ENCODE measurements around the gene NIN.

The NIN gene, protein sequence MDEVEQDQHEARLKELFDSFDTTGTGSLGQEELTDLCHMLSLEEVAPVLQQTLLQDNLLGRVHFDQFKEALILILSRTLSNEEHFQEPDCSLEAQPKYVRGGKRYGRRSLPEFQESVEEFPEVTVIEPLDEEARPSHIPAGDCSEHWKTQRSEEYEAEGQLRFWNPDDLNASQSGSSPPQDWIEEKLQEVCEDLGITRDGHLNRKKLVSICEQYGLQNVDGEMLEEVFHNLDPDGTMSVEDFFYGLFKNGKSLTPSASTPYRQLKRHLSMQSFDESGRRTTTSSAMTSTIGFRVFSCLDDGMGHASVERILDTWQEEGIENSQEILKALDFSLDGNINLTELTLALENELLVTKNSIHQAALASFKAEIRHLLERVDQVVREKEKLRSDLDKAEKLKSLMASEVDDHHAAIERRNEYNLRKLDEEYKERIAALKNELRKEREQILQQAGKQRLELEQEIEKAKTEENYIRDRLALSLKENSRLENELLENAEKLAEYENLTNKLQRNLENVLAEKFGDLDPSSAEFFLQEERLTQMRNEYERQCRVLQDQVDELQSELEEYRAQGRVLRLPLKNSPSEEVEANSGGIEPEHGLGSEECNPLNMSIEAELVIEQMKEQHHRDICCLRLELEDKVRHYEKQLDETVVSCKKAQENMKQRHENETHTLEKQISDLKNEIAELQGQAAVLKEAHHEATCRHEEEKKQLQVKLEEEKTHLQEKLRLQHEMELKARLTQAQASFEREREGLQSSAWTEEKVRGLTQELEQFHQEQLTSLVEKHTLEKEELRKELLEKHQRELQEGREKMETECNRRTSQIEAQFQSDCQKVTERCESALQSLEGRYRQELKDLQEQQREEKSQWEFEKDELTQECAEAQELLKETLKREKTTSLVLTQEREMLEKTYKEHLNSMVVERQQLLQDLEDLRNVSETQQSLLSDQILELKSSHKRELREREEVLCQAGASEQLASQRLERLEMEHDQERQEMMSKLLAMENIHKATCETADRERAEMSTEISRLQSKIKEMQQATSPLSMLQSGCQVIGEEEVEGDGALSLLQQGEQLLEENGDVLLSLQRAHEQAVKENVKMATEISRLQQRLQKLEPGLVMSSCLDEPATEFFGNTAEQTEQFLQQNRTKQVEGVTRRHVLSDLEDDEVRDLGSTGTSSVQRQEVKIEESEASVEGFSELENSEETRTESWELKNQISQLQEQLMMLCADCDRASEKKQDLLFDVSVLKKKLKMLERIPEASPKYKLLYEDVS (N-terminal part only)

DNA sequence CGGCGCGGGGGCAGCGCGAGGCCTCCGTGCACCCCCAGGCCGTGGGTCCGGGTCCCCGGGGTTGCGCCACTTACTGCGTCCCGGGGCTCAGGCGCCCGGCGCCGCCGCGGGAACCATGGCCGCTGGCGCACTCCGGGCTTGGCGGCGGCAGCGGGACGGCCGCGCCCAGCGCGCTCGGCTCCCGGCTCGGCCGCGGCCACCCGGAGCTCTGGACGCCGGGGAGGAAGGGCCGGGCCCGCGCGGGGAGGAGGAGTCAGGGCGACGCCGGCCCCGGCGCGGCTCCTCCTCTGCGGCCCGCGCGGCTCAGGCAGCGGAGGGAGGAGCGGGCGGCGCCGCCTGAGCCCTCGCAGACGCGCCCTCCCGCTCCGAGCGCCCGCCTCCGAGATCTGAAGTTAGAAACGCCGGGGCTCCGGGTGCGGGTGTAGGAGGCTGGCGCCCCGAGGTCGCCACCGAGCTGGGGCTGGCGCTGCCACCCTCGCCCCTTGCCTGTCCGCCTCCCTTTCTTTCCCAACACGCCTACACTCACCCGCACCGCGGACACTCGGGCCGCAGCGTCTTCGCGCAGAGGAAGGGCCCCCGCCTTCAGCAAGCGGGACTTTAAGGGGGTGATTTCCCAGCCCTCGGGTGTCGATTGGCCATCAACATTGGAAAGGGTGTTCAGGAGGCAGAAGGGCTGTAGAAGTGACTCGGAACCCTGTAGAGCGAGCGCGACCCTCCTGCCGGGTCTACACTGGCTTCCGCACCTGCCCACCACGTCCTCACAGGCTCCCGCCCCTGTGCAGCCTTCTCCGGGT lies at the start of gene NIN:
Gene NIN (minus strand): TSS at position 231 of the 794 bp plus-strand sequence. CDS start 9,106 bp downstream, outside the sequence.
- peaks cover 41% of the 10 kb centered on the region for H3K4me1 Mint-ChIP-seq (ENCODE audit: low read depth)
- H3K4me3 Mint-ChIP-seq, result peak within 1 kb of the TSS; percentile 95
- H3K27ac Mint-ChIP-seq, result peak within 1 kb of the TSS; percentile 96

DNA sequence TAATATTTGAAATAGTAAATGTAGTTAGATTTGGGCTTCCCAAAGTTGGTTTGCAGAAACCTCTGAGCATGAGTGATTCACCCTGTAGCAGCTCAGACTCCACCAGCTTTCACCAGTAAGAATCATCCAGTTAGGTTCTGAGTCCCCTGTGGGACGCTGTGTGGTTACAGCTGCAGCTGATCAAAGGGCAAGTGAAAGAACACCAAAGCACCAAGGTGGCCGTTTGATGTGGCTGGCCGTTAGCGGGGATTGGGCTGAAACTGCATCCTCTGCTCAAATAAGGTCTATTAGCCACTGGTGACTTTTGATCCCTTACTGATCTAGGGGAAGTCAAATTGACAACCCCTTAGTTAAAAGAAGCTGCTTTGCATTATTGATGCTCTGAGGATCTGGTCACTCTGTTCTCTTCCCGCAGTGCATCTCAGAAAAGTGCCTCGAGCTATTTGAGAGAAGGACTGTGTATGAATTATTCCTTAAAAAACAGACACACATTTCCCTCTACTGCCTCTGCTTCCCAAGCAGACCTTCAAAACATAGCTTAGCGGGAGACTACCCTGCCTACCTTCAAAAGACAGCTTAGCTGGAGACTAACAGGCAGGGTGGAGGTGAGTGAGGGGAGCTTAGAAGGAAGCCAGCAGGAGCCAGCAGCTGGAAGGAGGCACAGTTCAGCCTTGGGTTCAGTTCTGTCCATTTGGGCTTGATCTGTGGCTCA lies 44.6 kb upstream of the NIN start:
- no peaks in the 10 kb centered on the region for H3K9me3 Mint-ChIP-seq
- peaks cover 88% of the 10 kb centered on the region for H3K27me3 Mint-ChIP-seq (ENCODE audit: low read depth)
- no peaks in the 10 kb centered on the region for H3K36me3 Mint-ChIP-seq (ENCODE audit: low read depth)
- H3K27ac Mint-ChIP-seq, result no peak overlapping the region
- peaks cover 16% of the 10 kb centered on the region for H3K4me1 Mint-ChIP-seq (ENCODE audit: low read depth)
- H3K4me3 Mint-ChIP-seq, result no peak overlapping the region

More for the DNA sequence above, at the start of gene NIN:
- H3K27me3 Mint-ChIP-seq (ENCODE audit: low read depth), result peaks cover 22% of the 10 kb centered on the region
- peaks cover 17% of the 10 kb centered on the region for H3K36me3 Mint-ChIP-seq (ENCODE audit: low read depth)
- H3K9me3 Mint-ChIP-seq, result no peaks in the 10 kb centered on the region

DNA sequence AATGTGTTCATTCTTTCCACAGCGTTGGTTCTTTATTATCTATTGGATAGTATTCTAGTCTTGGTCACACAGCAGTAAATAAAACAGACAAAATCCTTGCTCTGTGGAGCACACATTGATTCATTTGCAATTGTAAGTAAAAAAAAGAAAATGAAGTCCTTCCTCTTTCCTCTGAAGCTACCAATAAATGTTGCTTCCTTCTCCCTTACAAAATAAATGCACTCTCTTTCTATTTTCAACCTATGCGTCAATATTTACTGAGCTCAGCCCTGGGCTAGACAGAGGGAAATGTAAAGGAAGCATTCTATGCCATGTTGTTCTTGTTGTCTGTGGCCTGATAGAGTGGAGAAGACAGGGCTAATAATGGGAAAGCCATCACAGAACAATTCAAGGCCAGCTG lies 43.8 kb upstream of the NIN start:
- peaks cover 16% of the 10 kb centered on the region for H3K4me1 Mint-ChIP-seq (ENCODE audit: low read depth)
- H3K4me3 Mint-ChIP-seq, result peak overlapping the region; percentile 5
- no peaks in the 10 kb centered on the region for H3K36me3 Mint-ChIP-seq (ENCODE audit: low read depth)
- H3K27ac Mint-ChIP-seq, result no peak overlapping the region
- no peaks in the 10 kb centered on the region for H3K9me3 Mint-ChIP-seq
- H3K27me3 Mint-ChIP-seq (ENCODE audit: low read depth), result peaks cover 88% of the 10 kb centered on the region

DNA sequence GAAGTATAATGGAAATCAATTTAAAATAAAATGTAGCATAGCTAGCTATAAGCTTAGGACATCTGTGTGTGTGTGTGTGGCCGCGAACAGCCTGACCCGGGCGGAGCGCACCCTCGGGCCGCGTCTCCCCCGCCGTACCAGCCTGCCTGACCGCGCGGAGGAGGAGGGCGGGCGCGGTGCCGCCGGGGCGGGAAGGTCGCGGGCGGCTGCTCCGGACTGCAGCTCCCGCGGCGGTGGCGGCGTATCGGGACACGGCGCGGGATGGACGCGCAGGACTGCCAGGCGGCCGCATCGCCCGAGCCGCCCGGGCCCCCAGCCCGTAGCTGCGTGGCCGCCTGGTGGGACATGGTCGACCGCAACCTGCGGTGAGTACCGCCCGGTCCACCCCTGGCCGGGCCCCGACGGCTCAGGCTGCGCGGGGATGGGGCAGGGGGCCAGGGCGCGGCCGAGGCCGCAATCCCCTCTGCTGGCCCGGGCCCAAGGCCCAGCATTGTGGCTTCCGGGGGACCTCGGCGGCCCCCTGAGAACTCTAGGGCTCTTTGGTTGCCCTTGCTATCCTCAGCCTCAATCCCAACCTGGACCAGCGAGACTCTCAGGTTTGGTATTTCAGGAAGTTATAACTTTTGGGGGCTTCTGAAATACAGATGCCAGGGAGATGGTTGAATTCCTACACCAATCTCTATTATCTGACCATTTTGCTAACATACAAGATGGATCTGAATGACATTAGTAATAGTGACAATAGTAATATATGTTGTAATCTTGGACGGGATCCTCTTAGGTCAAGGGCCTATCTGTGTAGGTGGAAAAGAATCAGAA lies 41.2 kb upstream of the NIN start, which contains the start of gene ABHD12B:
Gene ABHD12B (plus strand): TSS at position 140 of the 819 bp plus-strand sequence. CDS start 122 bp downstream, at position 262.
- Mint-ChIP-seq H3K27ac (no peak within 1 kb of the TSS), H3K9me3 (no peaks in the 10 kb centered on the region), H3K4me3 (no peak within 1 kb of the TSS), H3K36me3 (ENCODE audit: low read depth) (no peaks in the 10 kb centered on the region), H3K4me1 (ENCODE audit: low read depth) (peaks cover 16% of the 10 kb centered on the region), H3K27me3 (ENCODE audit: low read depth) (peaks cover 88% of the 10 kb centered on the region)

DNA sequence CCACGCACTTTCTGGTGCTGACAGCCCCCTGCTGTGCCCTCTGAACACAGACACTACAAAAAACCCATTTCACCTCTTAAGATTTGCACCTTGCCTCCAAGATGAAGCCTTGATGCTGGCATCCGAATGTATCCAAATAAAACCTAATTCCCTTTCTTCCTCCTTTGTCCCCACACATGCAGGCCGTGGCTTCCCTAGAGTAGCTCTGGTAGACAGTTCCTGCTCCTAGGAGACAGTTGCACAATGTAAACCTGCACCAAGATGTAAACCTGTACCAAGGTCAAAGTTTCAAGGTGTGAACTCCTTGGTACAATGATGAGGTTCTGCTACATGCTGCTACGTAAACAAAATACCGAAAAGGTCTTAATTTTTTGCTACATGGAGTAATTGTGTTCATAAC lies 40.3 kb upstream of the NIN start:
- Mint-ChIP-seq H3K9me3 (no peaks in the 10 kb centered on the region), H3K4me3 (no peak overlapping the region), H3K27ac (no peak overlapping the region), H3K36me3 (ENCODE audit: low read depth) (no peaks in the 10 kb centered on the region), H3K27me3 (ENCODE audit: low read depth) (peaks cover 88% of the 10 kb centered on the region), H3K4me1 (ENCODE audit: low read depth) (peaks cover 16% of the 10 kb centered on the region)

DNA sequence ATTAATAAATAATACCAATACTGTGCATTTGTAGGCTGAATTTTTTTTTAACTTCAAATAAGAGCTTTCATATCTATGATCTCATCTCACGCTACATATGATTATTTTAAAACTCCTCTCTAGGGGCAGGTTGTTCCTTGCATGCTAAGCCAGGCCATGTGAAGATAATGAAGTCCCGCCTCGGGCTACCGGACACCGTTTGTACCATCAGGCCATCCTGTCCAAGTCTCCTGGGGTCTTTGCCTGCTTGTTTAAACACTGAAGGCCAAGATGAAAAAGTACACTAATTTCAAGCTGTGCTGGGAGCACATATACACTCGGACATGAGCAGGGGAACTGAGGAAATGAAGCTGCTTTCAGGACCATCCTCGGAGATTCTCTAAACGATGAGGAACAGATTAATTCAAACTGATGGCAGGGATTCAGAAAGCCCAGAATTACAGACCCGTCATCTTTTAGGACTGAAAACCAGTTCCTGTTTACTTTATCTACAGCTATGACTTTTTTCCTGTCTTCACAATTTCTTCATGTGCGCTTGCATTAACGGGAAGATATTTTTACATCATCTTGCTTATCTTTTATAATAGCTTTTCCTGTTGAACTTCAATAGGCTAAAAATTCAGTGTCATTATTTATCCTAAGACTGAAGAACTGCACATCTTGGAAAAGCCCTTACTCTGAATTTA lies 34.6 kb upstream of the NIN start:
- Mint-ChIP-seq H3K27me3 (ENCODE audit: low read depth) (peaks cover 71% of the 10 kb centered on the region), H3K9me3 (no peaks in the 10 kb centered on the region), H3K27ac (no peak overlapping the region)

DNA sequence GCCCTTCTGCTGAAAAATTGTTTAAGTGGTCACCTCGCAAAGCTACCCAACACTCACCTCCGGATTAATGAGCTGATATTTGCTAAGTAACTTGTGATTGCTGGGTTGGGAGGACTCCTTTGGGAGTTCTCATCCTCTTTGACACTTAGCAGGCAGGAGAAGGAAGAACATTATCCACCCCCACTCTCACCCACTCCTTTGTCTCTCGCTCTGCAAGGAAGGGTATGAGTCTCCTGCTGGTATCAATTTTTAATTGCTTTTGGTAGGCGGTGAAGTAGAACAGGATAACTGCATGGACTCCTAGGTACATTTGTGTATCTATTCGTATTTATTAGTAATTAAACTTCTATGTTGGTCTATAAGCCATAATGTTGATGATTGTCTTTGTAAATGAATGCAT lies 34.0 kb upstream of the NIN start:
- no peaks in the 10 kb centered on the region for H3K9me3 Mint-ChIP-seq
- no peak overlapping the region for H3K27ac Mint-ChIP-seq
- peaks cover 66% of the 10 kb centered on the region for H3K27me3 Mint-ChIP-seq (ENCODE audit: low read depth)
- H3K4me1 Mint-ChIP-seq (ENCODE audit: low read depth), result peaks cover 13% of the 10 kb centered on the region
- no peak overlapping the region for H3K4me3 Mint-ChIP-seq
- no peaks in the 10 kb centered on the region for H3K36me3 Mint-ChIP-seq (ENCODE audit: low read depth)

More for the DNA sequence above, 34.6 kb upstream of the NIN start:
- no peaks in the 10 kb centered on the region for H3K36me3 Mint-ChIP-seq (ENCODE audit: low read depth)
- H3K4me3 Mint-ChIP-seq, result no peak overlapping the region
- H3K4me1 Mint-ChIP-seq (ENCODE audit: low read depth), result peaks cover 8% of the 10 kb centered on the region

DNA sequence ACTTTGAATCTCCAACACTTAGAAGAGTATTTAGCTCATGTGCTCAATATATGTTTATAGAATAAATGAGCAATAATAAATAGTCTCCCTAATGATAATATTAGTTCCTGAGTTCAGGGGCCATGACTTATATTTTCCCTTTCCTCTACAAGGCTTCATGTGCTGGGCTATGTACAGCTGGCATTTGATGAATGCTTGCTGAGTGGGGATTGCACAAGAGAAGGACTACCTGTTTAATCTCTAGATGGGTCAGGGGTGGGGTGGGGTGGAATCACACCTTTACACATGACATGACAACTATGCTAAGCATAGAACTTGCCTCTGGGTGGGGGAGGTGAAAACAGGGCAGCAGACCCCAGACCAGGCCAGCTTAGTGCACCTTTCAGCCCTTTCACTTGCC lies 33.3 kb upstream of the NIN start:
- no peaks in the 10 kb centered on the region for H3K36me3 Mint-ChIP-seq (ENCODE audit: low read depth)
- H3K9me3 Mint-ChIP-seq, result no peaks in the 10 kb centered on the region
- no peak overlapping the region for H3K4me3 Mint-ChIP-seq
- H3K4me1 Mint-ChIP-seq (ENCODE audit: low read depth), result peaks cover 16% of the 10 kb centered on the region
- H3K27me3 Mint-ChIP-seq (ENCODE audit: low read depth), result peaks cover 58% of the 10 kb centered on the region
- no peak overlapping the region for H3K27ac Mint-ChIP-seq

DNA sequence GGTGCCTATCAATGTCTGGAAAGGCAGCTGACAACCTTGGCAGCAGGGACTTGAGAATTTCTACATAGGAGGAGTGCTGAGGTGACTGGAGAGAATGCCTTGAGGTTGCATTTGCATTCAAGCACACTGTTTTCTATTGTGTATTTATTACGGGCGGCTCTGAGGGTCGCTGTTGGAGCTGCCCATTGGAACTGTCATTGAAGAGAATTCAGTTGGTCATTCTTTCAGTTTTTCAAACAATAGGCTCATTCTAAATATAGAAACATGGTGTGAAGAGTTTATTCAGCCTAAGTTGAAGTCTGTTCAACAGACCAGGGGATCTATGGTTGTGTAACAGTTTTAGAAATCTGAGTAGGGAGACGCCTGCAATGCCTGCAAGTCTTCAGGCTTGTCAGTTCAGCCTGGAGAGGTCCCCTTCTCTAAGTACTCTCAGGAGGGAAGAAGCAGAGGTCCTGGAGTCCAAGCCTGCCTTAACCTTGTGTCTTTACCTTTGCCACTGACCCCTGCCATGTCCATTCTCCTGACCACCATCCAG lies 31.1 kb upstream of the NIN start:
- peaks cover 39% of the 10 kb centered on the region for H3K27me3 Mint-ChIP-seq (ENCODE audit: low read depth)
- no peak overlapping the region for H3K4me3 Mint-ChIP-seq
- H3K4me1 Mint-ChIP-seq (ENCODE audit: low read depth), result peaks cover 18% of the 10 kb centered on the region
- H3K27ac Mint-ChIP-seq, result no peak overlapping the region
- no peaks in the 10 kb centered on the region for H3K9me3 Mint-ChIP-seq
- no peaks in the 10 kb centered on the region for H3K36me3 Mint-ChIP-seq (ENCODE audit: low read depth)

DNA sequence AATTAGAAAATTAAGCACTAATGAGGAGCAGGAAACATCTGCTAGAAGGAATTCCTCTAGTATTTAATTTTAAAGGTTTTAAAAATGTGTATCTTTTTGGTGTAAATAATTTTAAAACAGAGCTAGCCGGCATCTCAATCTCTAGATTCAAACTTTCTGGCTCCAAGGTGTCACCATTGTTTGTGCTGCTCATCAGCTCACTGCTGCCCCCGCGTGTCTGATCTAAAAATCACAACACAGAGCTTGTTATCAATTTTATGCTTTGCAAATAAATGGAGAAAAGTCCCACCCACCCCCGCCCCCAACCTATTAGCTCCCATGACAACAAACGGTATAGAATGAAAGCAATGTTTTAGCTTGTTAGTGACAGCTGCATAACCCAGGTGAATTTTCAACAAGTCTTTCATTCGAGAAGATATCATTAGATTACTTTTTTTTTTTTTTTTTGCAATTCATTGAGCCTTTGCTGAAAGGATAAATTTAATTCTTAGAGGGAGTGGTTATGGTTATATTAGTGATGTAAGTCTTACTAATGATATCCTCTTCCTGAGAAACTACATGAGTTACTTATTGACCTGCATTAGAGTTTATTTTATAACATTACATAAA lies 29.6 kb upstream of the NIN start:
- Mint-ChIP-seq H3K9me3 (no peaks in the 10 kb centered on the region), H3K27ac (peak overlapping the region; percentile 81), H3K36me3 (ENCODE audit: low read depth) (no peaks in the 10 kb centered on the region), H3K27me3 (ENCODE audit: low read depth) (peaks cover 25% of the 10 kb centered on the region), H3K4me1 (ENCODE audit: low read depth) (peaks cover 17% of the 10 kb centered on the region), H3K4me3 (peak overlapping the region; percentile 84)

DNA sequence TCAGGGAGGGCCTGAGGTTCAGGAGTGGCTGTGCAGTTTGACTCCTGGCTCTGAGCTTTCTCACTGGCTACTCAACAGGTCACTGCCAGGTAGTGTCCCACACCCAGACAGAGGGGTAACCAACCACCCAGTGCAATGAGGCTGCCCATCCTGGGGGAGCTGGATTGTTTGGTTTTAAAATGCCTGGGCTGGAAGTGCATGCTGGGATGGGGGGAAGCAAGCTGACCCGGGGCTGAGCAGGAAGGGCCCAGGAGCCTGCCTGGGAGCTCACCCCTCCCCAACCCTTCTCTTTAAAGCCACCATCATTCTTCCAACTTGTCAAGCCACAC lies 28.3 kb upstream of the NIN start:
- H3K4me1 Mint-ChIP-seq (ENCODE audit: low read depth), result peaks cover 17% of the 10 kb centered on the region

DNA sequence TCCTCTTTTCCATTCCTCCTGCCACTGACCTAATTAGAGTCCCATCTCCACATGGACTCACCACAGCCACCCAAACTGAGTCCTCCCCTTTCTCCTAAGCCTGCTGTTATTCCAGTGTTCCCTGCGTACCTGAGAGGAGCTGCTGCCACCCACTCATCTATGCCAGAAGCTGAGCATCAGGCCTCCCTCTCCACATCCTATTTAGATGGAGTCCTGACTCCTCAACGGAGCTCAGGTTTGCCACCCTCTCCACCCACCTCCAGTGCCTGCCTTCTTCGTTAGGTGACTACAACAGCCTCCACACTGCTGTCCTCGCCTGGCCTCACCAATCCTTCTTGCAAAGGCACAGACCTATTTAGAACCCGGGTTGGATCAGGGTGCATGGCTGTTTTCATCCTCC lies 25.7 kb upstream of the NIN start:
- Mint-ChIP-seq H3K36me3 (ENCODE audit: low read depth) (no peaks in the 10 kb centered on the region), H3K9me3 (no peaks in the 10 kb centered on the region), H3K4me1 (ENCODE audit: low read depth) (peaks cover 13% of the 10 kb centered on the region), H3K27me3 (ENCODE audit: low read depth) (peaks cover 4% of the 10 kb centered on the region), H3K4me3 (no peak overlapping the region), H3K27ac (no peak overlapping the region)

More for the DNA sequence above, 28.3 kb upstream of the NIN start:
- Mint-ChIP-seq H3K27me3 (ENCODE audit: low read depth) (peaks cover 21% of the 10 kb centered on the region), H3K27ac (no peak overlapping the region), H3K36me3 (ENCODE audit: low read depth) (no peaks in the 10 kb centered on the region), H3K4me3 (peak overlapping the region; percentile 46), H3K9me3 (no peaks in the 10 kb centered on the region)

All from T-helper 1 cell treated with Interleukin-12 subunit alpha and Interleukin-12 subunit beta and Interleukin-4 antibody, amounts not matched to agents 30 μg/mL and 1 μg/mL, for 36 hours (primary cell).